GM18526 (cell line): ENCODE measurements around the gene HEATR5A.

ENCODE experiments used
- POLR2A ChIP-seq: IDR thresholded peaks from 3 replicates; pipeline ENCODE4 v1.6.1; 2011; ENCODE audit not compliant: insufficient read length; ENCODE audit errors: extremely low read depth

The HEATR5A gene

DNA sequence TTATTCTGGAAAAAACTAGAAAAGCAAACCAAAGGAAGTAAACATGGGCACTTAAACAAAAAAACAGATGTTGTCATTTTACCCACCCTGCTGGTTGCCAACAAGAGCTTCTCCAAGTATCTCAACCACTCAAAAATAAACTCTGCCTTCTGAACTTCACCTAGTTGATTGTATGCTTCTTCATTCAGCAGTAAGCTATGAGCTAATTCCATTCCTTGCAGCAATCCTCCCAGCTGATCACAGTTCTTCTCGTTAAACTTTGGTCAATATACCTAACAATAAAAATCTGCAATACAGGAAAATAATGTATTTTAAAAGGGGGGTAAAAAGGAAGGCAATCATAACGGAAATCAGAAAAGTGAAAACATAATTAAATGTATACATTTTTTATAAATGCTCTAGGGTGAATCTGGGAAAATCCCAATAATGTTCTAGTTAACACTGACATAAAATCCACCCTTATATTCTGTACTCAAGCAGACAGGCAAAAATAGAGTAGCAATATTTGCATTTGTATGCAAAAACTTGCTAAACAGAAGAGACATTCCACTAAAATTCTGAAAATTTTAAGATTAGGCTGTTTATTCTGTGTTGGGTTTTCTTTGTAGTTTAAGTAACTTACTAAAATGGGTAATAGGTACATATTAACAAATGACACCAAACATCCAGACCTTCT, 17.4 kb downstream of the HEATR5A start:
- TF ChIP-seq POLR2A, result no peak

DNA sequence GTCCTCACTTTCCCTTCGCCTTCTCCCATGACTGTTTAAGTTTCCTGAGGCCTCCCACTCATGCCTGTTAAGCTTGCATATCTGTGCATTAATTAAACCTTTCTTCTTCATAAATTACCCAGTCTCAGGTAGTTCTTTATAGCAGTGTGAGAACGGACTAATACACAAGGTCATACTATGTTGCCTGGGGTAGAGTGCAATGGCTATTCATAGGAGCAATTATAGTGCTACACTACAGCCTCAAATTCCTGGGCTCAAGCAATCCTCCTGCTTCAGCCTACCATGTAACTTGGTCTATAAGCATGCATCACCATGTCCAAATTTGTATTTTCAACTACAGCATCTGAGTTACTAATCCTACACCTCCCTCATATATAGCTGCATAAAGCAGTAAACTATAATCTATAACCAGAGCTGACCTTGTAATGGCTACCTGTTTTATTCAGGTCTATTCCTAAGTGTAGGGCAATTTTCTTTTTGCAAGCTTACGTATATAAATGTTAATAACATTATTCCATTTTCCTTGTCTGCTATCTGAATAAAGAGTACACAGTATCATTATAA, 18.9 kb downstream of the HEATR5A start:
- TF ChIP-seq POLR2A, result no peak

DNA sequence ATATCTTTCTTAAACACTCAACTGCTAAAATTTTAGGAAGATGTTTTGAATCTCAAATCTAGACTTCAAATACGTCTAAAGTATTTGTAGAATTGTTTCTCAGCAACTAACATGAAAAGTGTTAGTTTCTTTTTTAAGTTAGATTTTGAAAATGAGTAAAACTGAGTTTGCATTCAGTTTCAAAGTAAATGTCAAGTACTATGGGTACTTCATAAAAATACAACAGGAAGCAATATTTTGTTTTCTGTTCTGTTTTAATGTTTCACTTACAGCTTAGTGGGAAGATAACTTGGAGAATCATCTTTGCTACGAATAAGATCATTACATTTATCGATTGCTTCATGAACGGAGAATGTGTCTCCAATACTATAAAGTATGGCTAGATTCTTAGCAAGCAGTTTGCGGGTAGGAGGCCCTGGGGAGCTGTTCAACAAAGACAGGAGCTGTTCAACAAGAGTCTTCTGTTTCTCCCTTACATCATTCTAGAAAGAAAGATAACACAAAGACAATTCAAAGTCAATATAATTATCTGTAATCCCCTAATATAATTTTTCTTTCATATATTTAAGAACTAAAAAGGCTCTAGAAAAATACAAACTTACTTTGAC, 20.2 kb downstream of the HEATR5A start:
- TF ChIP-seq POLR2A, result no peak

DNA sequence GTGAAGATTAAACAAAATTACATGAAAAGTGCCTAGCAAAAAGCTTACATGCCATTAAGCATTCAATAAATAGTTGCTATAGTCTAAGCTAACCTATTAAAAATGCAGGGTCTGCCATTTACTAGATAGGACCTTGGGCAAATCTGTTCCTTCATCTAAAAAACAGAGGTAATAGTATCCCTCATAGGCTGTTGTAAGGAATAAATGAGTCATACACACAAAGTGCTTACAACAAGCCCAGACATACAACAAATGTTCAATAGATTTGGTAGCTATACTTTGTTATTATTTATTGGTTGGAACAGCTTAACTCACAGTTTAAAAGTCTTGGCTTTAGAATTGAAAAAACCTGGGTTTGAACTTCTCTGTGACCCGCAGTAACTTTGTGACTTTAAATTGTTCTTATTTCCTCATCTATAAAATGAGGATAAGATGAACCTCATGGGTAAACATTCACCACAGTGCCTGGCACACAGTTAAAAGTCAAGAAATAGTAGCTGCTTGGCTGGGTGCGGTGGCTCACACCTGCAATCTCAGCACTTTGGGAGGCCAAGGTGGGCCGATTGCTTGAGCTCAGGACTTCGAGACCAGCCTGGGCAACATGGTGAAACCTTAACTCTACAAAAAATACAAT, 24.7 kb downstream of the HEATR5A start:
- TF ChIP-seq POLR2A, result no peak

DNA sequence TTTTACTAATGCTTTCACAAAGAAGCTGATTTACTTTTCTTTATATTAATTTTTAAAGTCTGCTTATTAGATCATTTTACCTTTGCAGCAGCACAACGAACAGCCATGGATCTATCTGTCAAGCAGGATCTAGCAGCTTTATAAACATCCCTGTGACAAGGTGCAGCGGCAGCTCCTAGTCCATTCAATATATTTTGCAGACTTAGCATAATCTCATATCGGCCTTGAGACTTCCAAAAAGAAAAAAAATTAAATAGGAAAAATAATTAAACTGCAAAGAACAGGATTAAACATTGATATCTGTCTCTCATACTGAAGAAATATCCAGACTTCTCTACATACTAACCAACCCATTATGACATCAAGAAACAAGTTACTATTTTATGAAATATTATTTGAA, 25.2 kb downstream of the HEATR5A start:
- no peak for TF ChIP-seq POLR2A

DNA sequence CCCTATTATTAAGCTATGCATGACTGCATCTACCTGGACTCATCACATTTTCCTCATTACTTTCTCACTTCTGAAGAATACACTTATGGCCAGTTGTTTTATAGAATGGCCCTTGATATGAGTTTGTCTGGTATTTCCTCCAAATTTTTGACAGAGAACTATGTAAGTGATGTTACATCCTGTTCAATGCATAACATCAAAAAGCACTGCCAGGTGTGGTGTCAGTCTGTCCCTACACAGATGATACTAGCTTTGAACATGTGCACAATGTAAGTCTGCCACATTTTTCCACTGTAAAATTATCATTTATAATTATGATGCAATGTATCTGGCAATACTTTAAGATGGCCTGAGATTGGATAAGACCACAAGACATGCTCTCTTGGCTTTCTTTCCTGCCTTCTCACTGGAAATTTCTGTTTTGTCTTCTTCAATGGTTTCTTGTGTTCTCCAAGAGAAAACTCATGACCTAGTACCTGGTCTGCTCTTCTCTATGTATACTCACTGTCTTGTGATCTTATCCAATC, 28.3 kb downstream of the HEATR5A start:
- TF ChIP-seq POLR2A, result no peak

DNA sequence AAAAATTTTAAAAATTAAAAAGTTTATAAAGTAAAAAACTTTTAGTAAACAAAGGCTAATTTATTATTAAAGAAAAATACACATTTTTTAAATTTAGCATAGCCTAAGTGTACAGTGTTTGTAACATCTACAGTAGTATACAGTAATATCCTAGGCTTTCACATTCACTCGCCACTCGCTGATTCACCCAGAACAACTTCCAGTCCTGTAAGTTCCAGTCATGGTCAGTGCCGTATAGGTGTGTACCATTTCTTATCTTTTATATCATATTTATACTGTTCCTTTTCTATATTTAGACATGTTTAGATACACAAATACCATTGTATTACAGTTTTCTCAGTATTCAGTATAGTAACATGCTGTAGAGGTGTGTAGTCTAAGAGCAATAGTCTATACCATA, 28.9 kb downstream of the HEATR5A start:
- no peak for TF ChIP-seq POLR2A

DNA sequence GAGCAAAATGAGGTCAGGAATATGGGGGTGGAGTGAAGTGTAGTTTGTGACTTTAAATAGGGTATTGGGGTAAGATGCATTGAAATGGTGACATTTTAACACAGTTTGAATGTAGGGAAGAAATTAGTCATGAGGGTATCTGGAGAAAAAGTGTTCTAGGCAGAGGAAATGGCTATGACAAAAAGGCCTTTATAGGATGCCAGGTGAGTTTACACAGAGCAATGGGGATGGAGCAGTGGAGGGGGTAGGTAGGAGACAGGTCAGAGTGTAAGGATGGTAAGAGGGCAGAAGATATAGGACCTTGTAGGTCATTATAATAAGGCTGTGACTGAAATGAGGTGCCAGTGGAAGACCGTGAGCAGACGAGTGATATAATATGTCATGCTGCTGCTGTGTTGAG, 30.4 kb downstream of the HEATR5A start:
- TF ChIP-seq POLR2A, result no peak

DNA sequence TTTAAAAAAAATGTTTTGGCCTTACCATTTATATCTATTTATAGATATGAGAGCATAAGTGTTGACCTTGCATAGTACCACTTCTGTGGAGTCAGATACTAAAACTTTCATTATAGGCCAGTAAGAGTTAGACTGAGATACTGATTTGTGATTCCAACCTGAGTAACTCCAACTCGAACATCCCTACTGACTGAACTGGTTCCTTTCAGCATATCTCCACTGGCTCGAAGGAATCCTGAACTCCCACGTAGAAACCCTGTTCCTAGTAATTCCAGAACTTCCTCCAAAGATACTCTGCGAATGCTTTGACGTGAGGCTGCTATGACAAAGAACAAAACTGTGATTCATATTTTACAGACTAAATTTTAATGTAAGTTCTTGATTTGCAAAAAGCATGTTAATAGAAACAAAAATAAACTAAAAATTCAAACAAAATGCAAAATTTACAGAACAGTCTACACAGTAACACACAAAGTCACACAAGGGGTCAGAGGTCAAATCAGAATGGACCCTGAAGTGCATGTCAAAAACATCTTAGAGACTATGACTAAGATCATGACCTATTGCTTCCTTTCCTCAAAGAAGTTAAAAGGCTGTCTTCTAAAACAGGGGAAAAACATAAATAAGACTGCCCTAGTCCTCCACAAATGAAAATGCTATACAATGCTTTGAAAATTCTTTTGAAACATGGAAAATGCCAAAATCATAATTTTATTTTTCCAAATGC, 31.5 kb downstream of the HEATR5A start:
- TF ChIP-seq POLR2A, result no peak

DNA sequence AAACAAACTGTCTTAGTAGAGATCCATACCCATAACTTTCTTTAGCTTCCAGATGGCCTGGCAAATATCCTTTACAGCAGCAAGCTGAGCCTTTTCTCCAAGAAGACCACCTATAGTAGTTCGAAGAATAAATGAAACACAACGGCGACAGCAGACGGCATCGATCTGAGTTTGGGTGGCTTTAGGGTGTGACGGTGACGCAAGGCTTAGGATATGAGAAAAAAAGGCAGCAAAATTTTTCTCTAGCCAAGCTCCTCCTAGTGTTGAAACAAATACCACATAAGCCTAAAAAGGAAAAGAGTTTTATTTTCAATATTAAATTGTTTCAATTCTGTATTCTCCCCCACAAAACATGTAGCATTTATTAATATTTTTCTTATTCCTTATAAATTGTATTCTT, 33.3 kb downstream of the HEATR5A start:
- no peak for TF ChIP-seq POLR2A

DNA sequence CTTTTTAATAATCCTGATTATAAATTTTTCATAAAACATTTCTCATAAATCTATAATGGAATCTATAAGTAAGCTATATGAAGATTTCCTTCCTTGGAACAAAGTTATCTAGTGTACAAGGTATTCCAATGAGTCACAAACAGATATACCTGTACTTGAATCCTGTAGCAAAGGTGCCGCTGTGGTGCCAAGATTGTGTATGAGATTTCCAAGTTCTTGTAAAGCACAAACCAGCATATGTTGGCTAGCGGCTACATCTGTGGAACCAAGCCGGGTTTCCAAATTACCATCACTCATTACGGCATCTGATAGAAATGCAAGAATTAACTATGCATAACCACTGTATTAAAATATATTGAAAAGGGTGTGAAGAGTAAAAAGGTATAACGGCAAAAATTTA, 34.1 kb downstream of the HEATR5A start:
- TF ChIP-seq POLR2A, result no peak

DNA sequence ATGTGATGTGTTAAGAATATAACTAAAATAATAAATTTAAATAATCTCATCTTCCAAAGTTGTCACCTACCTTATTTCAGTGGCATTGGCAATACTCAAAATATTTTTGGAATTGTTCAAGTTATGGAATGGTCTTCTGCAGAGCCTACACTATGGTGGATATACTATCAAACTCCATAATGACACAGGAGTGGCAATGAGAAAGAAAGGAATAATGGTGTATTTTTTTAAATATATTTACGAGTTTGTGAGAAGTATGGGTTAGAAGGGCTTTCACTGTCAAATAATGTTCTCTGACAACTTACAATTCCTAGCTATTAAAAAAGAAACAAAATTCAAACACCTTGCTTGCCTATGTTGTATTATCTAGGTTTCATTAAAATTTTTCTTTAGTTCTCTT, 38.1 kb downstream of the HEATR5A start:
- no peak for TF ChIP-seq POLR2A

DNA sequence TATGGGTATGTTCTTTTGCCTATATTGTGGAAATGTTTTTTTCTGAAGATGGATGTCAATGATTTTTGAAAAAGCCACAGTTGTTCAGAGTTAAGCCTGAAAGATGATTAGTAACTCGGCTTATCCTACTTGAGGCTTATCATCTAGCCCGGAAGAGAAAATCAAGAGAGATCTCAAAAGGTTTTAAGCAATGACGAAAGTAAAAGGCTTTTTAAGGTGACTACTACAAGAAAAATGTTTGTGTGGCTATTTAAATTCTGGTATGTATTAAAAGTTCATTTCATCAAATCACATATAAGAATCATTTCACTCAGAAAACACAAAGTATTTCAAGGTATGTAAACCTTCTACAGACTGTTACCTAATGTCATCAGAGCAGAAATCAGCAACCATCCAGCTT, 40.2 kb downstream of the HEATR5A start:
- TF ChIP-seq POLR2A, result no peak

DNA sequence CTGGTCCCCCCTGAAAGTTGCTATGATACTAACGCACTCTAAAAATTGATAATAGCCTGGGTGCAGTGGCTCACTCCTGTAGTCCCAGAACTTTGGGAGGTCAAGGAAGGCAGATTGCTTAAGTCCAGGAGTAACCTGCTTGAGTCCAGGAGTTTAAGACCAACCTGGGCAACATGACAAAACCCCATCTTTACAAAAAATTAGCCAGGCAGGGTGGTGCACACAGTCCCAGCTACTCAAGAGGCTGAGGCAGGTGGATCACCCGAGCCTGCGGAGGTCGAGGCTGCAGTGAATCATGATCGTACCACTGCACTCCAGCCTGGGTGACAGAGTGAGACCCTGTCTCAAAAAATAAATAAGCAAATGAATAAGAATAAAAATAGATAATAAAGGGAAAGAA, 42.9 kb downstream of the HEATR5A start:
- TF ChIP-seq POLR2A, result no peak

DNA sequence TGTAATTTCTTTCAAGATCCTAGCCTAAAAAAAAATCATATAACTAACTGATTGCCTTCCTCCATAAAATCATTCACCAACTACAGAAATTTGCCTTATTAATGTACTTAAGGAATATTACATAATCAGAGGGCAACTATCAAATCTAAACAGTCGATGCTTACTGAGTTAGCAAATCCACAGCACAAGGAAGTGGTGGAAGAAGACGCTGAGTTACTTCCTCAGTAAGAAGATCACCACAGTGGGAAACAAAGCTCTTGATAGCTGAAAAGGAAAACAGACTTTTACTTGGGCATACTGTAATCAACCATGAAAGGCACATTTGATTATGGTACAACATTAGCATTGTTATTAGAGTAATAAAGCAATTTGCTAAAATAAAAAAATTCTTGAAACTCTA, 48.7 kb downstream of the HEATR5A start:
- TF ChIP-seq POLR2A, result no peak
